Endothelial cell of umbilical vein (primary cell): Measurements from ENCODE around the gene PAXX.

Experiments used
- EZH2 ChIP-seq: IDR thresholded peaks from 2 replicates; pipeline ENCODE4 v1.6.1; 2012; ENCODE audit warnings: borderline replicate concordance, low read depth, mild to moderate bottlenecking, moderate library complexity, low read length, inconsistent platforms; ENCODE audit not compliant: severe bottlenecking
- FOS ChIP-seq: IDR thresholded peaks from 2 replicates; pipeline ENCODE4 v1.6.1; 2011; ENCODE audit warnings: mild to moderate bottlenecking, low read length, moderate library complexity, borderline replicate concordance; ENCODE audit not compliant: insufficient read depth
- POLR2A ChIP-seq: IDR thresholded peaks from 2 replicates; pipeline ENCODE4 v1.6.1; 2012; ENCODE audit warnings: low read depth, mild to moderate bottlenecking, control low read depth, low read length
- POLR2AphosphoS5 ChIP-seq: IDR thresholded peaks from 2 replicates; pipeline ENCODE4 v1.6.1; 2012; ENCODE audit warnings: low read depth, mild to moderate bottlenecking, control low read depth, low read length, moderate library complexity; ENCODE audit not compliant: insufficient read depth
- TF ChIP-seq, protein P1 (sequence below), 2 donors: IDR thresholded peaks; 1 replicate in 1 of 2; 2 replicates in 1 of 2; pipeline ENCODE4 v1.5.1; 2011; ENCODE audit warnings: low read length in 2 of 2, mild to moderate bottlenecking in 2 of 2, moderate library complexity in 2 of 2, control low read depth in 1 of 2, inconsistent platforms in 1 of 2, low read depth in 1 of 2; ENCODE audit not compliant: insufficient read depth in 1 of 2; ENCODE audit errors: extremely low read depth in 1 of 2
- TF ChIP-seq, protein P2 (sequence below): IDR thresholded peaks from 2 replicates; pipeline ENCODE4 v1.6.1; 2011; ENCODE audit not compliant: insufficient read depth, insufficient read length

DNA sequence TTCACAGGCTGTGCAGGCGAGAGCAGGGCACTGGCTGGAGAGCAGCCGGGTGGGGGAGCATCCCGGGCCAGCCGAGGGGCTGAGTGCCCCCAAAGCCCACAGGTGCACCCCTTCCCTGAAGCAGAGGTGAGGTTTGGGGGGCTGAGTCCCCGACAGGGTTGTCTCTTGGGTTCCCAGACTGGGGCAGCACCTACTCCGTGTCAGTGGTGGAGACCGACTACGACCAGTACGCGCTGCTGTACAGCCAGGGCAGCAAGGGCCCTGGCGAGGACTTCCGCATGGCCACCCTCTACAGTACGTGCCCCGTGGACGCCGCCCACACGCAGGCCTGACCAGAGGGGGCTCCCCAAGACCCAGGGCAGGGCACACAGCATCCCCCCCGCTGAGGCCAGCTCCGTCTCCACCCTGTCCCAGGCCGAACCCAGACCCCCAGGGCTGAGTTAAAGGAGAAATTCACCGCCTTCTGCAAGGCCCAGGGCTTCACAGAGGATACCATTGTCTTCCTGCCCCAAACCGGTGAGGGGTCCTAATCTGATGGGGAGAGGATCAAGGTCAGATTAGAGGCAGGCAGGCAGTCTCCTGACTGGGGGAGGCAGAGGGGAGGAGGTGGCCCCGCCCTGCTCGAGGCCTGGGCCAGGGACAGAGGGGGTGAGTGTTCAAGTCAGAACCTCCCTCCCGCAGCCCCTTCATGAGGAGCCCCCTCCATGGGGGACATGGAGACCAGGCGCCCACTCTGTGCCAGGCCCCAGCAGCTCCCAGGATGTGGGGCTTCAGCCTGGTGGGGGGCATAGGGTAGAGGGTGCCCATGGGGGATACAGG lies 12.2 kb upstream of the PAXX start:
- TF ChIP-seq POLR2A = no peak
- TF ChIP-seq, protein P1, sequence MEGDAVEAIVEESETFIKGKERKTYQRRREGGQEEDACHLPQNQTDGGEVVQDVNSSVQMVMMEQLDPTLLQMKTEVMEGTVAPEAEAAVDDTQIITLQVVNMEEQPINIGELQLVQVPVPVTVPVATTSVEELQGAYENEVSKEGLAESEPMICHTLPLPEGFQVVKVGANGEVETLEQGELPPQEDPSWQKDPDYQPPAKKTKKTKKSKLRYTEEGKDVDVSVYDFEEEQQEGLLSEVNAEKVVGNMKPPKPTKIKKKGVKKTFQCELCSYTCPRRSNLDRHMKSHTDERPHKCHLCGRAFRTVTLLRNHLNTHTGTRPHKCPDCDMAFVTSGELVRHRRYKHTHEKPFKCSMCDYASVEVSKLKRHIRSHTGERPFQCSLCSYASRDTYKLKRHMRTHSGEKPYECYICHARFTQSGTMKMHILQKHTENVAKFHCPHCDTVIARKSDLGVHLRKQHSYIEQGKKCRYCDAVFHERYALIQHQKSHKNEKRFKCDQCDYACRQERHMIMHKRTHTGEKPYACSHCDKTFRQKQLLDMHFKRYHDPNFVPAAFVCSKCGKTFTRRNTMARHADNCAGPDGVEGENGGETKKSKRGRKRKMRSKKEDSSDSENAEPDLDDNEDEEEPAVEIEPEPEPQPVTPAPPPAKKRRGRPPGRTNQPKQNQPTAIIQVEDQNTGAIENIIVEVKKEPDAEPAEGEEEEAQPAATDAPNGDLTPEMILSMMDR (IDR thresholded peaks at IDR 0.05; ENCODE audit: extremely low read depth in 1 of 2, insufficient read depth in 1 of 2, low read depth in 1 of 2, low read length in 2 of 2) = no peak
- TF ChIP-seq, protein P2, sequence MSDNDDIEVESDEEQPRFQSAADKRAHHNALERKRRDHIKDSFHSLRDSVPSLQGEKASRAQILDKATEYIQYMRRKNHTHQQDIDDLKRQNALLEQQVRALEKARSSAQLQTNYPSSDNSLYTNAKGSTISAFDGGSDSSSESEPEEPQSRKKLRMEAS = no peak
- TF ChIP-seq POLR2AphosphoS5 = no peak
- no peak for TF ChIP-seq EZH2
- no peak for TF ChIP-seq FOS
